Testis (tissue), 2 donors: ENCODE measurements around the gene ZNF829.

ENCODE experiments used
- CTCF ChIP-seq, 3 experiments: fragments of 450-650 bp in 2 of 3; fragments of 200-600 bp in 1 of 3; sonication (generic) in 1 of 3; IDR thresholded peaks; one replicate each; pipeline ENCODE4 v1.5.1; 2016 to 2019; ENCODE audit warnings: antibody characterized with exemption in 3 of 3, mild to moderate bottlenecking in 2 of 3, moderate library complexity in 1 of 3
- POLR2A ChIP-seq: fragments of 450-650 bp; IDR thresholded peaks from one replicate; pipeline ENCODE4 v1.6.1; 2017; ENCODE audit warnings: antibody characterized with exemption, mild to moderate bottlenecking, moderate library complexity

- no peak for TF ChIP-seq CTCF (IDR thresholded peaks at IDR 0.05)
- TF ChIP-seq POLR2A: no peak
Measured at GRCh38 chr19:36962346-36962745, 46.3 kb upstream of the ZNF829 start.
